Left renal pelvis (tissue), 4 donors: ENCODE measurements around the gene FAM222A. TPM values are rescaled to one million over a fixed set of nuclear protein-coding genes. Genes with fewer than 3 reads are reported as not detected.

Experiments used
- DNase-seq, 4 donors: peaks; one replicate each; pipeline ENCODE4 v3.0.0-alpha.2; 2013; ENCODE audit warnings: low read depth in 4 of 4, low spot score in 3 of 4
- polyA plus RNA-seq, 4 donors: library from polyadenylated mRNA; unstranded; fragments of 120-200 nt; gene quantifications; one replicate each; pipeline ENCODE4 v1.2.1, GENCODE V29; 2013; ENCODE audit not compliant: insufficient read length in 4 of 4

Gene FAM222A
- polyA plus RNA-seq, 4 donors: 2.1 to 10.1 (median 6.5) TPM

GRCh38 chr12:109756457-109756856, 42.8 kb downstream of the FAM222A start:
- DNase-seq: no peak

- DNase-seq: no peak
Measured at GRCh38 chr12:109757671-109758265, 44.1 kb downstream of the FAM222A start.

- DNase-seq: no peak
Measured at GRCh38 chr12:109758426-109759420, 45.1 kb downstream of the FAM222A start.

GRCh38 chr12:109759595-109759994, 46.0 kb downstream of the FAM222A start:
- DNase-seq: no peak

GRCh38 chr12:109760031-109760929, 46.7 kb downstream of the FAM222A start:
- no peak for DNase-seq

- no peak for DNase-seq
Measured at GRCh38 chr12:109760930-109761921, 47.6 kb downstream of the FAM222A start.

- DNase-seq: no peak
Measured at GRCh38 chr12:109762071-109762672, 48.5 kb downstream of the FAM222A start.

- no peak for DNase-seq
Measured at GRCh38 chr12:109762673-109763191, 49.1 kb downstream of the FAM222A start.

- DNase-seq: no peak
Measured at GRCh38 chr12:109763201-109763841, 49.7 kb downstream of the FAM222A start.

- no peak for DNase-seq
Measured at GRCh38 chr12:109764123-109764522, 50.5 kb downstream of the FAM222A start.

GRCh38 chr12:109764776-109765445, 51.3 kb downstream of the FAM222A start:
- DNase-seq: no peak

GRCh38 chr12:109765446-109765810, 51.8 kb downstream of the FAM222A start:
- DNase-seq: no peak

- DNase-seq: no peak
Measured at GRCh38 chr12:109766251-109766778, 52.7 kb downstream of the FAM222A start.

GRCh38 chr12:109767456-109767855, 53.8 kb downstream of the FAM222A start:
- DNase-seq: no peak

GRCh38 chr12:109767991-109768900, 54.6 kb downstream of the FAM222A start:
- no peak for DNase-seq

- no peak for DNase-seq
Measured at GRCh38 chr12:109768901-109769670, 55.5 kb downstream of the FAM222A start.
